Measurements from ENCODE around the gene EIF2D. TPM values are rescaled to one million over a fixed set of nuclear protein-coding genes. Genes with fewer than 3 reads are reported as not detected.

The EIF2D gene
- polyA plus RNA-seq, 6 donors from 2014 or later: 25.2 to 46.2 (median 31.8) TPM

- H3K4me1 Mint-ChIP-seq: peaks cover 70 to 94% (median 93%) of the 10 kb centered on the region in 3 donors
- no peak for ATAC-seq (ENCODE audit: low read depth in 2 of 2)
- peak overlapping the region in 3 of 6 donors; percentile 87 to 98 (median 87) for H3K27ac Mint-ChIP-seq
- no peak for DNase-seq
- H3K27me3 Mint-ChIP-seq: no peaks in the 10 kb centered on the region
- peaks cover 15 to 18% of the 10 kb centered on the region in 2 donors for H3K36me3 Mint-ChIP-seq
- H3K4me3 Mint-ChIP-seq: peak overlapping the region in 3 of 8 donors; percentile 8 to 44 (median 15)
- H3K9me3 Mint-ChIP-seq: no peaks in the 10 kb centered on the region
Observed at GRCh38 chr1:206566999-206567398, 45.3 kb downstream of the EIF2D start.

- no peak for ATAC-seq (ENCODE audit: low read depth in 2 of 2)
- H3K4me3 Mint-ChIP-seq: peak overlapping the region in 3 of 8 donors; percentile 16 to 55 (median 51)
Observed at GRCh38 chr1:206565995-206566394, 46.3 kb downstream of the EIF2D start.

GRCh38 chr1:206563367-206564207 is 48.7 kb downstream of the EIF2D start:
- Mint-ChIP-seq H3K4me1 (peaks cover 72 to 96% (median 88%) of the 10 kb centered on the region in 3 donors), H3K27ac (peak overlapping the region; percentile 88 to 98 (median 92)), H3K36me3 (peaks cover 15 to 18% of the 10 kb centered on the region in 2 donors), H3K27me3 (no peaks in the 10 kb centered on the region), H3K9me3 (no peaks in the 10 kb centered on the region), H3K4me3 (peak overlapping the region; percentile 54 to 87 (median 72))
- DNase-seq: no peak
- peak; percentile 3 to 6 for ATAC-seq (ENCODE audit: low read depth in 2 of 2)

More at GRCh38 chr1:206565995-206566394, 46.3 kb downstream of the EIF2D start:
- Mint-ChIP-seq H3K4me1 (peaks cover 65 to 93% (median 91%) of the 10 kb centered on the region in 3 donors), H3K27me3 (no peaks in the 10 kb centered on the region), H3K9me3 (no peaks in the 10 kb centered on the region), H3K27ac (peak overlapping the region in 5 of 6 donors; percentile 22 to 98 (median 75)), H3K36me3 (peaks cover 15 to 18% of the 10 kb centered on the region in 2 donors)
- no peak for DNase-seq

- Mint-ChIP-seq H3K27me3 (no peaks in the 10 kb centered on the region), H3K9me3 (no peaks in the 10 kb centered on the region), H3K4me3 (peak overlapping the region; percentile 98 to 100 (median 99)), H3K27ac (peak overlapping the region; percentile 86 to 99 (median 98)), H3K4me1 (peaks cover 60 to 89% (median 79%) of the 10 kb centered on the region in 3 donors), H3K36me3 (peaks cover 10 to 14% of the 10 kb centered on the region in 2 donors)
- ATAC-seq (ENCODE audit: low read depth in 2 of 2) (no peak), DNase-seq (no peak)
Observed at GRCh38 chr1:206560007-206560716, 52.1 kb downstream of the EIF2D start.

GRCh38 chr1:206559672-206559995 is 52.6 kb downstream of the EIF2D start:
- Mint-ChIP-seq H3K4me3 (peak overlapping the region; percentile 98 to 100 (median 99)), H3K27me3 (no peaks in the 10 kb centered on the region), H3K27ac (peak overlapping the region; percentile 86 to 99 (median 99)), H3K36me3 (peaks cover 8 to 10% of the 10 kb centered on the region in 2 donors), H3K4me1 (peaks cover 55 to 89% (median 78%) of the 10 kb centered on the region in 3 donors), H3K9me3 (no peaks in the 10 kb centered on the region)
- DNase-seq: no peak
- no peak for ATAC-seq (ENCODE audit: low read depth in 2 of 2)

GRCh38 chr1:206558794-206559671 is 53.2 kb downstream of the EIF2D start:
- ATAC-seq (ENCODE audit: low read depth in 2 of 2): peak; percentile 20 to 24
- no peaks in the 10 kb centered on the region for H3K9me3 Mint-ChIP-seq
- DNase-seq: peak; percentile 54
- peaks cover 49 to 85% (median 72%) of the 10 kb centered on the region in 3 donors for H3K4me1 Mint-ChIP-seq
- peaks cover 2 to 7% of the 10 kb centered on the region in 2 donors for H3K36me3 Mint-ChIP-seq
- H3K27me3 Mint-ChIP-seq: no peaks in the 10 kb centered on the region
- peak overlapping the region; percentile 57 to 99 (median 99) for H3K27ac Mint-ChIP-seq
- H3K4me3 Mint-ChIP-seq: peak overlapping the region; percentile 98 to 100 (median 99)

GRCh38 chr1:206557636-206558473 is 54.4 kb downstream of the EIF2D start:
- DNase-seq (peak; percentile 73), ATAC-seq (ENCODE audit: low read depth in 2 of 2) (peak; percentile 44 to 49)
- H3K4me1 Mint-ChIP-seq: peaks cover 43 to 73% (median 61%) of the 10 kb centered on the region in 3 donors
- peaks cover 0 to 3% of the 10 kb centered on the region in 2 donors for H3K36me3 Mint-ChIP-seq
- peak overlapping the region; percentile 98 to 99 (median 99) for H3K27ac Mint-ChIP-seq
- H3K4me3 Mint-ChIP-seq: peak overlapping the region; percentile 98 to 100 (median 99)
- H3K9me3 Mint-ChIP-seq: no peaks in the 10 kb centered on the region
- no peaks in the 10 kb centered on the region for H3K27me3 Mint-ChIP-seq

GRCh38 chr1:206556750-206557635 is 55.3 kb downstream of the EIF2D start:
- Mint-ChIP-seq H3K9me3 (no peaks in the 10 kb centered on the region), H3K4me3 (peak overlapping the region; percentile 98 to 100 (median 99)), H3K36me3 (no peaks in the 10 kb centered on the region), H3K27ac (peak overlapping the region; percentile 98 to 99 (median 99)), H3K27me3 (no peaks in the 10 kb centered on the region), H3K4me1 (peaks cover 40 to 69% (median 58%) of the 10 kb centered on the region in 3 donors)
- DNase-seq (peak; percentile 93), ATAC-seq (ENCODE audit: low read depth in 2 of 2) (peak; percentile 75 to 80)

- Mint-ChIP-seq H3K27ac (peak overlapping the region; percentile 84 to 99 (median 96)), H3K27me3 (no peaks in the 10 kb centered on the region), H3K36me3 (no peaks in the 10 kb centered on the region), H3K9me3 (no peaks in the 10 kb centered on the region), H3K4me1 (peaks cover 39 to 65% (median 57%) of the 10 kb centered on the region in 3 donors), H3K4me3 (peak overlapping the region; percentile 94 to 100 (median 98))
- no peak for DNase-seq
- no peak for ATAC-seq (ENCODE audit: low read depth in 2 of 2)
Observed at GRCh38 chr1:206556047-206556749, 56.1 kb downstream of the EIF2D start.

- peak; percentile 8 to 13 for ATAC-seq (ENCODE audit: low read depth in 2 of 2)
- Mint-ChIP-seq H3K36me3 (no peaks in the 10 kb centered on the region), H3K4me3 (peak overlapping the region in 7 of 8 donors; percentile 47 to 100 (median 98)), H3K4me1 (peaks cover 39 to 58% (median 50%) of the 10 kb centered on the region in 3 donors), H3K9me3 (no peaks in the 10 kb centered on the region), H3K27me3 (no peaks in the 10 kb centered on the region), H3K27ac (peak overlapping the region; percentile 76 to 99 (median 94))
- peak; percentile 49 for DNase-seq
Observed at GRCh38 chr1:206555473-206555935, 56.8 kb downstream of the EIF2D start.

All from naive B cell (primary cell).